ENCODE results near the gene USP36.

The USP36 gene

DNA sequence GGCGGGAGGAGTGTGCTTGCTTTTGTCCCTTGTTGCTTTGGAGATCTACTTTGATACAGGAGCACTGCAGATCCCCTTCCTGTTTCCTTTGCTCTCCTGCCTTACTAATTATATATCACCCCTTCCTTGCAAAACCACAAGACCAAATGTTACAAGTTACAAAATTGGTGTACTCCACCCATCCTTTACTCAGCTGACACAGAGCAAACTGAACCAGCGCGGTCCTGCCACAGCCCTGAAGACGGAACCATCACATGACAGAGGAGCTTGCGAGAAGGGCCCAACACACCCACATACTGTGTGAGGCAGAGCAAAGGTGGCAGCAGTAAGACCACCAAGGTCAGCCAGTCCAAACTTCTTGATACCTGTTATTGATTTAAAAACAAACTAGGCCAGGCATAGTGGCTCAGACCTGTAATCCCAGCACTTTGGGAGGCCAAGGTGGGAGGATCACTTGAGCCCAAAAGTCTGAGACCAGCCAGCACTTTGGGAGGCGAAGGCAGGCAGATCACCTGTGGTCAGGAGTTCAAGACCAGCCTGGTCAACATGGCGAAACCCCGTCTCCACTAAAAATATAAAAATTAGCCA is 91.8 kb downstream of the USP36 start:
- no peak for DNase-seq (ENCODE audit: low read depth, low spot score)
- H3K4me3 ChIP-seq (ENCODE audit: low read depth, low read length), result no peak overlapping the region

DNA sequence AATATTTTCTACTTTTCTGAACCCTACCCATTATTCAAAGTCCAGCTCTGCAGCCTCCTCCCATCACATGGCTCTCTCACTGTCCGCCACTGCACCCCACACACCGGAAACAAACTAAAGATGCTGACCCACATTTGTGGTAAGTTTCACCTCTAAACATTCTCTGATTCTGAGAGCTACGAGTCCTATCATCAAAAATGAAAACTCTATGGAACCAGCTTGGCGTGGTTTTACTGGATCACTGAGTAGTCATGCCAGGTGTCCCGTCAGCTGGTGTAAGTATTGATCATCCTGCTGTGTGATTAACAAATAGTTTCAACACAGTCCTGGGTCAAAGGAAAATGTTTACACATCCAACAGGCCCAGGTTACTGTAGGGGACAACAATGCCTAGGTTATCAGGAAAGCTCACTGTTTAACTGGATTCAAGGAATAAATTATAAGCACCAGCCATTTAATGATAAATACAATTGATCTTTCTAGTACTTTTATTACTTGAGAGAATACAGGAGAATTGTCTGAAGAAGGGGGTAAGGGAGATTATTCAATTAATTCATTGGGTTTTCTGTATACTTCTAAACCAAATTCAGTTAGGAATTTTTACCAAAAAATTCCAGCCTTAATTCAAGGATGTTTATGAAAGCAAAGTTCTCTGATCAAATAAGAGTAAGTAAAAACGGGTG is 92.4 kb downstream of the USP36 start:
- in situ Hi-C loops (cut with HindIII; ENCODE audit: low sequenced_read_pairs), result loop anchor here (25.0 kb wide), 1 partner anchor 261 kb away; no protein-coding TSS in a partner anchor
- no peak overlapping the region for H3K4me3 ChIP-seq (ENCODE audit: low read depth, low read length)
- DNase-seq (ENCODE audit: low read depth, low spot score), result no peak
- TF ChIP-seq, protein P1, sequence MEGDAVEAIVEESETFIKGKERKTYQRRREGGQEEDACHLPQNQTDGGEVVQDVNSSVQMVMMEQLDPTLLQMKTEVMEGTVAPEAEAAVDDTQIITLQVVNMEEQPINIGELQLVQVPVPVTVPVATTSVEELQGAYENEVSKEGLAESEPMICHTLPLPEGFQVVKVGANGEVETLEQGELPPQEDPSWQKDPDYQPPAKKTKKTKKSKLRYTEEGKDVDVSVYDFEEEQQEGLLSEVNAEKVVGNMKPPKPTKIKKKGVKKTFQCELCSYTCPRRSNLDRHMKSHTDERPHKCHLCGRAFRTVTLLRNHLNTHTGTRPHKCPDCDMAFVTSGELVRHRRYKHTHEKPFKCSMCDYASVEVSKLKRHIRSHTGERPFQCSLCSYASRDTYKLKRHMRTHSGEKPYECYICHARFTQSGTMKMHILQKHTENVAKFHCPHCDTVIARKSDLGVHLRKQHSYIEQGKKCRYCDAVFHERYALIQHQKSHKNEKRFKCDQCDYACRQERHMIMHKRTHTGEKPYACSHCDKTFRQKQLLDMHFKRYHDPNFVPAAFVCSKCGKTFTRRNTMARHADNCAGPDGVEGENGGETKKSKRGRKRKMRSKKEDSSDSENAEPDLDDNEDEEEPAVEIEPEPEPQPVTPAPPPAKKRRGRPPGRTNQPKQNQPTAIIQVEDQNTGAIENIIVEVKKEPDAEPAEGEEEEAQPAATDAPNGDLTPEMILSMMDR (IDR thresholded peaks at IDR 0.05; ENCODE audit: low read depth, low read length), result no peak

More for the DNA sequence above, 91.8 kb downstream of the USP36 start:
- in situ Hi-C loops (cut with HindIII; ENCODE audit: low sequenced_read_pairs), result loop anchor here (25.0 kb wide), 1 partner anchor 262 kb away; no protein-coding TSS in a partner anchor
- TF ChIP-seq, protein P1 (IDR thresholded peaks at IDR 0.05; ENCODE audit: low read depth, low read length), result no peak

- H3K4me3 ChIP-seq (ENCODE audit: low read depth, low read length), result no peak overlapping the region
- no peak for DNase-seq (ENCODE audit: low read depth, low spot score)
- TF ChIP-seq, protein P1 (IDR thresholded peaks at IDR 0.05; ENCODE audit: low read depth, low read length), result no peak
- in situ Hi-C loops (cut with HindIII; ENCODE audit: low sequenced_read_pairs), result loop anchor here (25.0 kb wide), 1 partner anchor 260 kb away; no protein-coding TSS in a partner anchor
Measured at GRCh38 chr17:78747488-78747887, 93.1 kb downstream of the USP36 start.

- in situ Hi-C loops (cut with HindIII; ENCODE audit: low sequenced_read_pairs), result loop anchor here (25.0 kb wide), 1 partner anchor 260 kb away; no protein-coding TSS in a partner anchor
- no peak overlapping the region for H3K4me3 ChIP-seq (ENCODE audit: low read depth, low read length)
- no peak for DNase-seq (ENCODE audit: low read depth, low spot score)
- TF ChIP-seq, protein P1 (IDR thresholded peaks at IDR 0.05; ENCODE audit: low read depth, low read length), result no peak
Measured at GRCh38 chr17:78746949-78747269, 93.7 kb downstream of the USP36 start.

- TF ChIP-seq, protein P1 (IDR thresholded peaks at IDR 0.05; ENCODE audit: low read depth, low read length), result no peak
- no peak for DNase-seq (ENCODE audit: low read depth, low spot score)
- H3K4me3 ChIP-seq (ENCODE audit: low read depth, low read length), result no peak overlapping the region
- in situ Hi-C loops (cut with HindIII; ENCODE audit: low sequenced_read_pairs), result loop anchor here (25.0 kb wide), 1 partner anchor 259 kb away; no protein-coding TSS in a partner anchor
Measured at GRCh38 chr17:78746263-78746948, 94.2 kb downstream of the USP36 start.
